Keratinocyte (primary cell): ENCODE measurements around the gene CAMKMT. TPM values are rescaled to one million over a fixed set of nuclear protein-coding genes. Genes with fewer than 3 reads are reported as not detected.

Experiments used
- DNase-seq: peaks from one replicate; pipeline ENCODE4 v3.0.0-alpha.2; 2011; ENCODE audit warnings: low read depth, missing footprints, low spot score
- FAIRE-seq: peaks from 2 replicates; lab custom pipeline; 2011; peaks lifted over from hg19 to GRCh38; lab: Jason Lieb, UNC
- H2AFZ ChIP-seq: 2 replicates; pipeline ENCODE4 v1.6.0; 2012; ENCODE audit warnings: low read length, control low read depth, inconsistent platforms; ENCODE audit not compliant: control insufficient read depth
- H3K27ac ChIP-seq: 2 replicates; pipeline ENCODE4 v1.5.1; 2011; ENCODE audit warnings: low read length; ENCODE audit not compliant: control insufficient read depth, insufficient read depth
- H3K27me3 ChIP-seq: 3 replicates; pipeline ENCODE4 v1.6.0; 2011; ENCODE audit warnings: low read length; ENCODE audit not compliant: control insufficient read depth, insufficient read depth; ENCODE audit errors: extremely low read depth
- H3K36me3 ChIP-seq, 2 experiments: 2 replicates in 1 of 2; 3 replicates in 1 of 2; pipeline ENCODE4 v1.5.1; 2011; ENCODE audit warnings: low read length in 2 of 2, mild to moderate bottlenecking in 1 of 2; ENCODE audit not compliant: control insufficient read depth in 2 of 2, insufficient read depth in 2 of 2; ENCODE audit errors: extremely low read depth in 1 of 2
- H3K4me1 ChIP-seq: 3 replicates; pipeline ENCODE4 v1.5.1; 2011; ENCODE audit warnings: low read length; ENCODE audit not compliant: control insufficient read depth, insufficient read depth; ENCODE audit errors: extremely low read depth
- H3K4me2 ChIP-seq: 3 replicates; pipeline ENCODE4 v1.6.0; 2011; ENCODE audit warnings: low read depth, low read length; ENCODE audit not compliant: control insufficient read depth, insufficient read depth; ENCODE audit errors: extremely low read depth
- H3K4me3 ChIP-seq, 3 experiments: fragments of 200-600 bp in 1 of 3; sonication (generic) in 1 of 3; 2 replicates in 2 of 3; 3 replicates in 1 of 3; pipeline ENCODE4 v1.5.1; 2011 to 2016; ENCODE audit warnings: low read length in 3 of 3, mild to moderate bottlenecking in 3 of 3, control low read depth in 2 of 3, inconsistent platforms in 1 of 3, low read depth in 1 of 3, mixed read lengths in 1 of 3, mixed run types in 1 of 3, moderate library complexity in 1 of 3; ENCODE audit not compliant: control insufficient read depth in 2 of 3, insufficient read depth in 2 of 3; ENCODE audit errors: extremely low read depth in 1 of 3
- H3K79me2 ChIP-seq: 2 replicates; pipeline ENCODE4 v1.6.0; 2012; ENCODE audit warnings: low read length; ENCODE audit not compliant: control insufficient read depth, insufficient read depth
- H3K9ac ChIP-seq: 3 replicates; pipeline ENCODE4 v1.6.0; 2011; ENCODE audit warnings: low read length; ENCODE audit not compliant: control insufficient read depth, insufficient read depth; ENCODE audit errors: extremely low read depth
- H3K9me1 ChIP-seq: 3 replicates; pipeline ENCODE4 v1.6.0; 2011; ENCODE audit warnings: low read length; ENCODE audit not compliant: control insufficient read depth, insufficient read depth; ENCODE audit errors: extremely low read depth
- H3K9me3 ChIP-seq: 2 replicates; pipeline ENCODE4 v1.5.1; 2012; ENCODE audit warnings: low read depth, low read length; ENCODE audit not compliant: control insufficient read depth
- H4K20me1 ChIP-seq: 3 replicates; pipeline ENCODE4 v1.6.0; 2011; ENCODE audit warnings: low read length; ENCODE audit not compliant: control insufficient read depth, insufficient read depth; ENCODE audit errors: extremely low read depth
- EZH2 ChIP-seq: IDR thresholded peaks from one replicate; pipeline ENCODE4 v1.6.1; 2012; ENCODE audit warnings: inconsistent platforms, mild to moderate bottlenecking, low read length, moderate library complexity
- dilution Hi-C: fragments of 300-500 bp; cut with MboI; formaldehyde crosslinking; loops from one replicate; pipeline ENCODE4 v1.7.0; 2020; ENCODE audit warnings: low sequenced_read_pairs; ENCODE audit not compliant: extremely low pct_ligation_motif_present
- polyA plus RNA-seq, 5 experiments: library from polyadenylated mRNA; depleted of rRNA in 3 of 5; stranded (reverse) in 3 of 5; stranded (forward) in 1 of 5; unstranded in 1 of 5; fragments of >200 nt; gene quantifications; 1 replicate in 1 of 5; 2 replicates in 3 of 5; 3 replicates in 1 of 5; pipeline versions ENCODE4 v1.2.1 to v1.2.3, GENCODE V29; 2011 to 2012; ENCODE audit warnings: missing spikeins in 2 of 5, low read depth in 1 of 5, low replicate concordance in 1 of 5
- TF ChIP-seq, protein P1 (sequence below), 3 experiments: IDR thresholded peaks in 1 of 3; conservative IDR thresholded peaks in 1 of 3; optimal IDR thresholded peaks in 1 of 3; 2 replicates in 2 of 3; 3 replicates in 1 of 3; pipeline versions ENCODE3 to v1.5.1; 2011; ENCODE audit warnings: low read length in 3 of 3, mild to moderate bottlenecking in 3 of 3, moderate library complexity in 2 of 3, control low read depth in 1 of 3, inconsistent platforms in 1 of 3; ENCODE audit not compliant: insufficient read depth in 2 of 3; ENCODE audit errors: extremely low read depth in 1 of 3

CAMKMT gene
- polyA plus RNA-seq, 1 donor (not counting 4 experiments of a cell fraction or from before 2014, with no cell fraction given) = 9.9 TPM

DNA sequence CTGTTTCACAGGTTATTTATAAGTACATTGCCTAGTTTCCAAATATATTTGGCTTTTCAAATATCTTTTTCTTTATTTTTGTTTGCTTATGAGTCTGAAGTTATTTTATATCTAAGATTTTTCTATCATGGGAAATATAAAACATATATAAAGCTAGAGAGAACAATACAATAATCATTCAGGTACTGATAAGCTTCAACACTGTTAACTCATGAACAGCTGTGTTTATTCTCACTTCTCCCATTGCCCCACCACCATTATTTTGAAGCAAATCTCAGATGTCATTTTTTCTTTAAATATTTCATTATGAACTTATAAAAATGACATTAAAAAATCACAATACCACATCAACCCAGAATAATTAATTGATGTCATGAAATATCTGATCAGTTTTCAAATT, 9.7 kb downstream of the CAMKMT start:
- TF ChIP-seq, protein P1, sequence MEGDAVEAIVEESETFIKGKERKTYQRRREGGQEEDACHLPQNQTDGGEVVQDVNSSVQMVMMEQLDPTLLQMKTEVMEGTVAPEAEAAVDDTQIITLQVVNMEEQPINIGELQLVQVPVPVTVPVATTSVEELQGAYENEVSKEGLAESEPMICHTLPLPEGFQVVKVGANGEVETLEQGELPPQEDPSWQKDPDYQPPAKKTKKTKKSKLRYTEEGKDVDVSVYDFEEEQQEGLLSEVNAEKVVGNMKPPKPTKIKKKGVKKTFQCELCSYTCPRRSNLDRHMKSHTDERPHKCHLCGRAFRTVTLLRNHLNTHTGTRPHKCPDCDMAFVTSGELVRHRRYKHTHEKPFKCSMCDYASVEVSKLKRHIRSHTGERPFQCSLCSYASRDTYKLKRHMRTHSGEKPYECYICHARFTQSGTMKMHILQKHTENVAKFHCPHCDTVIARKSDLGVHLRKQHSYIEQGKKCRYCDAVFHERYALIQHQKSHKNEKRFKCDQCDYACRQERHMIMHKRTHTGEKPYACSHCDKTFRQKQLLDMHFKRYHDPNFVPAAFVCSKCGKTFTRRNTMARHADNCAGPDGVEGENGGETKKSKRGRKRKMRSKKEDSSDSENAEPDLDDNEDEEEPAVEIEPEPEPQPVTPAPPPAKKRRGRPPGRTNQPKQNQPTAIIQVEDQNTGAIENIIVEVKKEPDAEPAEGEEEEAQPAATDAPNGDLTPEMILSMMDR (optimal IDR thresholded peaks at IDR 0.05 in 1 of 3, IDR thresholded peaks at IDR 0.05 in 1 of 3, conservative IDR thresholded peaks at IDR 0.05 in 1 of 3; ENCODE audit: extremely low read depth in 1 of 3, insufficient read depth in 2 of 3, low read length in 3 of 3) = no peak
- TF ChIP-seq EZH2 = no peak
- Histone ChIP-seq H3K36me3 (no peaks in the 10 kb centered on the region), H3K27me3 (no peaks in the 10 kb centered on the region), H3K4me3 (no peak overlapping the region), H3K4me2 (no peak overlapping the region), H2AFZ (no peak overlapping the region), H3K9me3 (no peaks in the 10 kb centered on the region), H3K4me1 (no peaks in the 10 kb centered on the region), H3K9me1 (no peaks in the 10 kb centered on the region), H3K27ac (no peak overlapping the region), H3K79me2 (peaks cover 13% of the 10 kb centered on the region), H3K9ac (no peak overlapping the region), H4K20me1 (no peaks in the 10 kb centered on the region)
- no peak for FAIRE-seq
- dilution Hi-C loops = no loop called here
- no peak for DNase-seq

DNA sequence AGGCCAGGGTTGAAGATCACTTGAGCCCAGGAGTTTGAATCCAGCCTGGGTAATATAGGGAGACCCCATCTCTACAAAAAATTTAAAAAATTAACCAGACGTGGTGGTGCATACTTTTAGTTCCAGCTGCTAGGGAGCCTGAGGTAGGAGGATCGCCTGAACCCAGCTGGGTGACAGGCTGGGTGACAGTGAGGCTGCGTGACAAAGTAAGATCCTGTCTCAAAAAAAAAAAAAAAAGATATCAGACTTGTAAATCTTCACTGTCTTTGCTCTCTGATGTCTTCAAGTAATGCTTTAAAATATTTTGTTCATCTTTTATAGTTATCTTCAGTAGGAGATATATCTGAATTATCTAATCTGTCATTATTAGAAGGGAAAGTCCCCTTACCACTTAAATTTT, 10.5 kb downstream of the CAMKMT start:
- dilution Hi-C loops = no loop called here
- Histone ChIP-seq H3K36me3 (peaks cover 0 to 2% of the 10 kb centered on the region in 2 experiments), H3K9ac (no peak overlapping the region), H3K9me3 (no peaks in the 10 kb centered on the region), H3K79me2 (peaks cover 13% of the 10 kb centered on the region), H3K9me1 (no peaks in the 10 kb centered on the region), H3K4me3 (no peak overlapping the region), H3K4me2 (no peak overlapping the region), H2AFZ (no peak overlapping the region), H4K20me1 (no peaks in the 10 kb centered on the region), H3K27ac (no peak overlapping the region), H3K27me3 (no peaks in the 10 kb centered on the region), H3K4me1 (no peaks in the 10 kb centered on the region)
- no peak for DNase-seq
- no peak for TF ChIP-seq EZH2
- TF ChIP-seq, protein P1 (optimal IDR thresholded peaks at IDR 0.05 in 1 of 3, IDR thresholded peaks at IDR 0.05 in 1 of 3, conservative IDR thresholded peaks at IDR 0.05 in 1 of 3; ENCODE audit: extremely low read depth in 1 of 3, insufficient read depth in 2 of 3, low read length in 3 of 3) = no peak
- FAIRE-seq = no peak
